ENCODE results near the gene GMDS.

GMDS gene

DNA sequence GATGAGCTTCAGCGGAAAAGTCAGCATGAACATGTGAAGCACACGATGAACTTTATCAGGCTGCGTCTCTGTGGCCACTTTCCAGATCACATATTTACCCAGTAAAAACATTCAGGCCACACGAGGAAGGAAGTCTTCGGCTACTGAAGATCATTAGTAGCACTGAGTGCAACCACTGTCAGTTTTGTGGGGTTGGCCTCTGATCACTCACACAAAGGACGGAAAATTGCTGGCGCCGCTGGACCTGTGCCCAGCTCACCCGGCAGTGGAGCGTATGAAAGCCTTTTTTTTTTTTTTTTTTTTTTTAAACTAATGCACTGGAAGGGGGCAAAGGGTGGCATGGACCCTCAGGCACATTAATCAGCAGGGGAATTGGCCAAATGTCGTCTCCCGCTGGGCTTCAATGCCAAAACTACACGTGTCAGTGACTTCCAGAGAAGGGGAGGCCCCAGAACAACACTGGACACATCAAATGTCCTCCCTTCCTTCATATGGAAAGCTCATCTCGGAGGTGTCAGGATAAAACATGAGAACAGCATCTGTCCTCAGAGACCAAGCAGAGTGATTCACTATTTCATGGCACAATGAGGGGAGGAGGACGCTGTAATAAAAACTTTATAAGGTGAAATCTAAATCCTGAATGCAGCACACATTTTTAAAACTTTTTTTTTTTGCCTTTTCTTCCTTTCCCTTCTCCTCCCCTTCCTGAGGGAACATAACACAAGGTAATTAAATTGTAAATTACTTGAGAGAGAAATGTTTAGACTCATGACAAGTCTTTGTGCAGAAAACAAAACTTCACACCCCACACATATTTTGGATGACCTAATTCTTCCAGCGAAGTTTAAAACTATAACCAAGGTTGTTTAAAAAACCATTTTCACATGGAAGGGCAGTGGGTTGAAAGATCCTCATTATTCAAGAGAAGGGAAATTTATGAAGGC, 412.3 kb downstream of the GMDS start:
- DNase-seq (ENCODE audit: low spot score) = peak; percentile 7

DNA sequence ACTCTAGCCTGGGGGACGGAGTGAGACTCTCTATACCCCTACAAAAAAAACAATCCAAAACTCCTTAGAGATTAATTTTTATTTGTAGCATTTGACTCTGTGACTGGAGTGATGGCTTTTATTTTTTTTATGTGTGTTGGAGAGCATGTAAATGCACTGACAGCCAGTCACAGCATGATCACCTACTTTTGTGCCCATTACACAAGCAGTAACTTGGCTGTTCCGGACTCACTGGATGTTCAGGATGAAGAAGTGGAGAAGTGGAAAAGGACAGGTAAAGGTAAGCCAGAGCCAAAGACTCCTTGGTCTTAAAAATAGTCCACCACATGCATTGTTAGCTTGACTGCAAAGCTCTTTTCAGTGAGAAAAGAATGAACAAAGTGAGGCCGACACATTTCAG, 413.0 kb downstream of the GMDS start:
- no peak for DNase-seq (ENCODE audit: low spot score)

DNA sequence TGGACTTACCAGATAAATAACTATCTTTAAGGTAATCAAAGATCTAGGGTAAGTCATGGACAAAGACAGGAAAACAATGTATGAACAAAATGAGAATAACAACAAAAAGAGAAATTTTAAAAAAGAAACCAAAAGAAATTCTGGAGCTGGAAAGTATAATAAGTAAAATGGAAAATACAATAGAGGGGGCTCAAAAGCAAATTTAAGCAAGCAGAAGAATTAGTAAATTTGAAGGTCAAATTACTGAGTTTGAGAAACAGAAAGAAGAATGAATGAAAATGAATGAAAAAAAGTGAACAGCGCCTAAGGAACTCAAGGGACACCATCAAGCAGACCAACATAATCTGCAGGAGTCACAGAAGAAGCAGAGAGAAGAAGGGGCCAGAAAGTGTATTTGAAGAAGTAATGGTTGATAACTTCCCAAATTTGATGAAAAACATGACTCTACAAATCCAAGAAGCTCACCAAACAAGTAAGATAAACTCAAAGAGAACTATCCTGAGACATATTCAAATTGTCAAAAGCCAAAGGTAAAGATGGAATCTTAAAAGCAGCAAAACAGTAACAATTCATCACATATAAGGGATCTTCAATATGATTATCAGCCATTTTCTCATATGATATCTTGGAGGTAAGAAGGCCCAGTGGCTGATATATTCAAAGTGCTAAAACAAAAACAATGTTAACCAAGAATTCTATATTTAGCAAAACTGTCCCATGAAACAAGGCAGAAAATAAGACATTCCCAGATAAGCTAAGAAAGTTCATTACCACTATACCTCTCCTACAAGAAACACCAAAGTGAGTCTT, 417.2 kb downstream of the GMDS start:
- DNase-seq (ENCODE audit: low spot score) = no peak

DNA sequence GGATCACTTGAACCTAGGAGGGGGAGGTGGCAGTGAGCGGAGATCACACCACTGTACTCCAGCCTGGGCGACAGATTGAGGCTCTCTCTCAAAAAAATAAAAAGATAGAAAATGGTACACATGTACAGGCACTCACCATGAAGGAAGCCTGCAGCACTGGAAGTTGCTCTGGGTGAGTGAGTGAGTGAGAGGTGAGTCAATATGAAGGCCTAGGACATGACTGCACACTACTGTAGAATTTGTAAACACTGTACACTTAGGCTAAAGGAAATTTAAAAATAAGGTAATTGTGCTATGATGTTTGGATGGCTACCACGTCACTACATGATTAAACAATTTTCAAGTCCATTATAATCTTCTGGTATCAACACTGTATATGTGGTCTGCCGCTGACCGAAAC, 419.5 kb downstream of the GMDS start:
- DNase-seq (ENCODE audit: low spot score) = no peak

DNA sequence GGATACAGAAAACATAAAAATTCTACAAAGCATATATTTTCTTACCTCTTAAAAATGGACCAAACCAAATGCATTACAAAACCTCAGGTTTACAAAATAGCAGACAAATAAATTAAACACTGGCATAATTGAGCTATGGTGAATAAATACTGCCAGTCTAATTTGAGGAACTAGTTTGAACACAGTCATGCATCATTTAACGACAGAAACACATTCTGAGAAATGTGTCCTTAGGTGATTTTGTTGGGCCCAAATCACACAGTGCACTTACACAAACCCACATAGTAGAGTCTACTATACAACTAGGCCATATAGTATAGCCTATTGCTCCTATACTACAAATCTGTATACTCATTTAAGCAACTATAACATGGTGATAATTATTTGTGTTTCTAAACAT, 420.1 kb downstream of the GMDS start:
- DNase-seq (ENCODE audit: low spot score) = no peak

DNA sequence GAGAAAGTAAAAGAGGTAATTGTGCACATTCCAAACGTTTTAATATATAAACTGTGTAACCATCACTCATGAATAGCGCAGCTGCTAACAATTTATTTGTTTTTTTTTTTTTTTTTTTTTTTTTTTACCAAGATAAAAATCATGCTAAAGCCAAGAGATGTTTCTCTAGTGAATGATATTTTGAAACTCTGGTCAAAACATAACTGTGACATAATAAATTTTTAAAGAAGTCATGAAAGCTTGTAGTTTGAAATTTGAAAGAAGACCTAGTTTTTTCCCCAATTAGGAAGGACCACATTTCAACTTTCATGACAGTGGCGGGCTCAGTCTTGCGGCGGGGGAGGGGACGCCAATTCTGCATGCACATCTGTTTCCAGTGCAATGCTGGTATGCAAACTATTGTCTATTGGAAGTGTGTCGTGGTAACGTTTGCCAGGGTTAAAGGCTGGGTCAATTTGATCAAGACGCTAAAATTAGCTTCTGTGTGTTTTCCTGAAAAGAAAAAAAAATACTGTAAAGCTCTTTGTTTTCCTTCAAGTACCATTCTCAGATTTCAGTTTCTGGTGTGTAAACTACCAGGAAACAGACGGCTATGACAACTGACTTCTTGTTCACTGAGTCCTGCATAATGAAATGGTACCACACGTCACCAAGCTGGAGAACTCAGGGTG, 423.8 kb downstream of the GMDS start:
- DNase-seq (ENCODE audit: low spot score) = no peak

DNA sequence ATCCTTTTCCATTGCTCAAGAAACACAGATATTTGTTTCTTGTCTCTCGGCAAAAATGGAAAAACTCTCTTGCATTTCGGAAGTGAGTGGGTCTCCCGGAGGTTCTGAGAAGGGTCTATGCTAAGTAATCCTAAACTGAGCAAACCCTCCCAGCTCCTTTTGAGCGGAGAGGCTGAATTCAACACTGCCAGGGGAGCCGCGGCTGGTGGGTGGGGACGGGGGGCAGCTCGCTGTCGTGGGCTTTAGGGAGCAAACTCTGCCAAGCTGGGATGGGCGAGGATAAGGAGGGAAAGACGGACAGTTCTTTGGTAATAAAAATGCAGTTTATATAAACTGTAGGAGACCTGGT, 424.3 kb downstream of the GMDS start:
- DNase-seq (ENCODE audit: low spot score) = no peak

DNA sequence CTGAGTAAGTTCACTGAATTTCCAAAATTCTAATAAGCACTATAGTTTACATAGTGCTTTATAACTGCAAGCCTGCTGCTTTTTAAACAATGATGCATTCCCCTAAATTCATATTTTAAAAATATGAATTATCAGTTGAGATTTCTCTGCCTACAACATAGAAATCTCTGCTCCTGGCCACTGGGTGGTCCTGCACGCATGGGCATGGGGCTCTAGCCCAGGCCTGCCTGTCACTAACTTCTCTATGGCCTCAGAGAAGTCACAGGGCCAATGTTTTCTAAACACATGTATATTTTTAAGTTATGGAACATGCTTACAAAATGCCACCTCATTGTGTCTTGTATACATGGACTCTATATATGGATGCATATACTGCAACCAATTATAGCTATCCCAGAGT, 424.7 kb downstream of the GMDS start:
- no peak for DNase-seq (ENCODE audit: low spot score)

DNA sequence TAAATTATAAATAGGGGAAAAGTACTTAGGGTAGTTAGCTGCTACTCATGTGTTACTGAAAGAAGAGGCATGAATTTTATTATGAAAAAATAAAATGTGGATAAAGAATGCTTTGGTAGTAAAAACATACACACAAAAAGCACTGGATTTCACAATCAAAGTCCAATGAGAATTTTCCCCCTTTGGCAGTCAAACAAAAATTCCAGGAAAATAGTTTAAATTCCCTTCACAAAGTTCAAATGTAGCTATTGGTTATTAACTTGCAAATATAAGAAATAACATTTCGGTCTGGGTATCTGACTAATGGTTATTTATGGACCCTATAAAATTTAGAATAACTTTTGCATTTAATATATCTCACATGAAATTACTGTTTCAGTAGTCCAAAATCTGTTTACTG, 425.2 kb downstream of the GMDS start:
- DNase-seq (ENCODE audit: low spot score) = no peak

DNA sequence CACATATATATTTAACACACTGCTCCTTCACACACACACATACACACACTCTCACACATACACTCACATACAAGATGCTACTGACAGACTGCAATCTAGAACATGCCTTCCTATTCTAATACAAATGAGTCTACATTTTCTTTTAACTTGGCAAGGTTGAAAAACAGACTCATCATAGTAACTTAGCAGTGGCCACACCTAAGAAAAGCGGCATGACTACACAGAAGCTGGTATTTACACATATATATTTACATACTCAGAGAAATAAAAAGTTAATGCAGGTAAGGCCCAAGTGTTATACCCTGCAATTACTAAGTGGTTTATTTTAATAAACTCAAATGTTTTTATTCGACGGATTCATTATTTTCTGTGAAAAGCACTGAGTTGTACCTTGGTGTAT, 426.4 kb downstream of the GMDS start:
- DNase-seq (ENCODE audit: low spot score) = no peak

DNA sequence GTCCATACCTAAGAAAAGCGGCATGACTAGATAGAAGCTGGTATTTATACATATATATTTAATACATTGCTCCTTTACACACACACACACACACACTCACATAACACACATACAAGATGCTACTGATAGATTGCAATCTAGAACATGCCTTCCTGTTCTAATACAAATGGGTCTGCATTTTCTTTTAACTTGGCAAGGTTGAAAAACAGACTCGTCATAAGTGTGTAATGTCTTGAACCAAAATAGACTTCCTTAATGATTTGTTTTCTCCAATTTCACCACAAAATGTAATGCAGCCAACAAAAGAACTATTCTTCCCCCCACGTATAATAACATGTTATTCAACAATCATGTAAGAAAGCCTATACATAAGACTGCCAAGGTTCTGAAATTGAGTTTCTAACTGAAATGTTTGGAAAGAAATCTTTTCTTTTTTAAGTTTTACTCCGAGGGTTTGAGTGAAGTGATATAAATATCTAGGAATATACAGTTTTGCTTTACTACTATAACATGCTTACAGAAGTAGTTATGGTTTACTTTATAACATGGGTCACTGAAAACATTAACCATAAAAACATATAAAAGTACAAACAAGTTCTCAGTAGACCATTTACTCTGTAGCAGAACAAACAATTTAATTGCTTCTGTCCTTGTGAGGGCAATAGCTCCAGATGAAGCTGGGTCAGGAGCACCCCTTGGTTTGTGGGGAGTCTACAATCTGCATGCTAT, 428.2 kb downstream of the GMDS start:
- DNase-seq (ENCODE audit: low spot score) = no peak

DNA sequence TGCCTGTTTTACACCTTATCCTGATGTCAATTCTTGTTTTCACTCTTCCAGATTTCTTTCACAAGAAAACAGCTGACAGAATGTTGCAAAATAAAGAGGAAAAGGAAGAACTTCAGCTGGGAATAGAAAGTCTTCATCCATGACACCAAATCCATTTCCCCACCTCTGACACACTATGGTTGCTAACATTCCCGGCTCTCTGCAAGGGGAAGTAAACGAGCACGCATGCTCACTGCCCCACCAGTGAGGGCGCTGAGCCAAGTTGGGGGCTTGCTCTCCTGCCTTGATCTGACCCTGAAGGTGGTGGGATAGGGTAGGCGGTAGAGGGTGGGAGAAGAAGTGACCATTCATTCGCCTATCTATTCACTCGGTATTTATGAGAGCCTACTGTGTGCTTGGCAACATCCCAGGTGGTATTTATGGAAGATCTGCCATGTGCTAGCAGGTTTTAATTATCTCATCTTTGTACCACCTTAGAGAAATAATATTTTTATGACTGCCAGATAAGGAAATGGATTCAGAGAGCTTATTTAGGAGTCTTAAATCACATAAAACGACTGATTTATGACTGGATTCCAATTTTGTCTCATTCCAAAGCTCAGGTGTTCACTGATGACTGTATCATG, 429.5 kb downstream of the GMDS start:
- no peak for DNase-seq (ENCODE audit: low spot score)

DNA sequence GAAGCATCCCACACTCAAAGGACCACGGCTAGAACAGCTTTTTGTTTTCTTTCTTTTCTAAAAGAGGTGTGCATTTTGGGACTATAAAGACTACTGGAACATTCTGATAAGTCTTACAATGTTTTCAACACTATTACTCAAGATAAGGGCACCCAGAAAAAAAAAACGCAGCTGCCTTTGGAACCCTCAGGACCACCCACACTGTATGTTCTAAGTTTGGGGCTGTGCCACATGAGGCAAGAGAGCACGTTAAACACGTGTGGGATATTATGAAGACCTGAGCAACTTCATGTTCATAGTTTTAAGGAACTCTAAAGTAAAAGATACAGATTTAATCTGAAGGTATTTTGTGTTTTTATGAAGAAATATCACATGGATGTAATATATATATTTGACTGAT, 431.1 kb downstream of the GMDS start:
- no peak for DNase-seq (ENCODE audit: low spot score)

DNA sequence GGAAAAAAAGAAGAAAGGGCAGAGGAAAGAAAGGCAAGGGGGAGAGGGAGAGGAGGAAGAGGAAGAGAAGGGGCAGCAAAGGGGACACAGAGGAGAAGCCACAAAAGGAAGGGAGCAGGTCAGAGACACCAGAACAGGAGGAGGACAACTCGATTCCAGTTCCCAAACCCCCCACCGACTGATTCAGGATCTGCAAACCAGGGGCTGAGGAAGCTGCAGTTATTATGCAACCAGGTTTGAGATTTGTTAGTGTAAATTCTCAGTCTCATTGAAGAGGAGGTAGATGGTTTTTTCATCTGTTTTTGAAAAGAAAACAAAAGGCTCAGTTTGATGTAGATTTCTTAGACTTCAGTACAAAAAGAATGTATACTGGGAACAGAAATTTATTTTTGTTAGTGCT, 432.9 kb downstream of the GMDS start:
- DNase-seq (ENCODE audit: low spot score) = no peak

DNA sequence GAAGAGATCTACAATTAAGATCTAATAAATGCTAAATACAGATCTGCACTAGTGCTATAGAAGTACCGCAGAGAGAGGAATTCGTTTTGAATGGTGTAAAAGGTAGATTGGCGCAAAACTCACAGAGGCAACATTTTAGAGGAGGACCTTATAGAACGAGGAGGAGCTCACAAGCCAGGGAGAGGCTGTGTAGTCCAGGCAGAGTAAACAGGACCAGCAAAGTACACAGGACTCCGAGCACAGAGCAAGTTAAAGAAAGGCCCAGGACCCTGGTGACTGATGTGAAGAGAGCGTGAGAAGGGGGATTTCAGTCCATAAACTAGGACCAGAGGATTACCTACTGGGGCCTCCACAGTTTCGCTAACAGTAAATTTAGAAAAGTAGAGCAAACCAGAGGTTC, 433.4 kb downstream of the GMDS start:
- DNase-seq (ENCODE audit: low spot score) = no peak

DNA sequence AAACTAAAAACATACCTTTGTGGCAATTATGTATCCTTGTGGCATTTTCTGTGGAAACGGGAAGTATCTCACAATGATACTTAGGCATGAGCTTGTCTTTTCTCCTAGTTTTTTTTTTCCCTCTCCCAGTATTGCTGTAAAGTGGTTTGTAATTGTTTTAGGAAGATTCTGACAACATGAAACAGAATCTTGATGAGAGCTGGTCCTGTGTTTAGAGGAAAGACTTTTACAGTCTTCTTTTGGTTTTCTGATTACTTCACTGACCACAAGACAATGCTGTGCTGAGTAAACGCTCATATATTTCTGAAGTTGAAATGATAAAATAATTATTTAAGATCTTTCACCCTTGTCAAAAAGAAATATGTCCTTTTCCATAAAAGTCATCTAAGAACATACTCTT, 434.5 kb downstream of the GMDS start:
- no peak for DNase-seq (ENCODE audit: low spot score)

DNA sequence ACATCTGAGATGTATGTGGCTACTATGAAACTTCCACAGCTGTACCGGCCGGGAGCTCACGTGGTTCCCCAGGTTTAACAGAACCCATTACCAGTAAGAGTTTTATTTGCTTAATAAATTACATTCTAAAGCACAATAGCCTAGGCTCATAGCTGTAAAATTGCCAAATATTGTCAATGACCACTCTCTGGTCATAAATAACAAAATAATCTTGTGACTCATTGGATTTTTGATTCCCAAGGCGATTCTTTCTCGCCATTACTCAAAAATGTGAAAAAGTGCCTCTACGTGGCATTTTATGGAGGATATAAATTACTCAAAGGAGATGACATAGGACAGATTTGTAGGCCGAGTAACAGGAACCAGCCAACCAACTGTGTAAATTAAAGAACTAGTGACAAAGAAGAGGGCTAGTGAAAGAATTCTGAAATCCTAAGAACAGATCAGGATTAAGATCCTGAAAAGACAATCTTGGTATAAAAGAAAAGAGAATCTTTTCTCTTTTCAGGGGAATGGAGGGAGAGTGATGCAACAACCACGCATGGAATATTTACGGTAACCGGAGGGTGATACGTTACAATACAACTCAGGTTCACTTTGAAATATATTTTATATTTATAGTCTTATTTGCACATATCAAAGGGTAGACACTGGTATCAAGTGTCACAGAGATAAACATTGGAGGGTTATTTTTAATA, 436.0 kb downstream of the GMDS start:
- no peak for DNase-seq (ENCODE audit: low spot score)

DNA sequence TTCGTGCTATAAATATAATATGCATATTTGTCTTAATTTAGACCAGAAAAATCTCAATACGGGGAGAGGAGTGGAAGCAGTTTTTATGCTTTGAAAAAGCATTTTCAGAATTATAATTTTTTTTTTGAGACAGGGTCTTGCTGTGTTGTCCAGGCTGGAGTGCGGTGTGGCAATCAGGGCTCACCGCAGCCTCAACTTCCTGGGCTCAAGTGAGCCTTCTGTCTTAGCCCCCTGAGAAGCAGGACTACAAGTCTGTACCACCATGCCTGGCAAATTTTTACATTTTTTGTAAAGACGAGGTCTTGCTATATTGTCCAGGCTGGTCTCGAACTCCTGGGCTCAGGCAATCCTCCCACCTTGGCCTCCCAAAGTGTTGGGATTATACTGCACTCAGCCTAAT, 438.5 kb downstream of the GMDS start:
- no peak for DNase-seq (ENCODE audit: low spot score)

DNA sequence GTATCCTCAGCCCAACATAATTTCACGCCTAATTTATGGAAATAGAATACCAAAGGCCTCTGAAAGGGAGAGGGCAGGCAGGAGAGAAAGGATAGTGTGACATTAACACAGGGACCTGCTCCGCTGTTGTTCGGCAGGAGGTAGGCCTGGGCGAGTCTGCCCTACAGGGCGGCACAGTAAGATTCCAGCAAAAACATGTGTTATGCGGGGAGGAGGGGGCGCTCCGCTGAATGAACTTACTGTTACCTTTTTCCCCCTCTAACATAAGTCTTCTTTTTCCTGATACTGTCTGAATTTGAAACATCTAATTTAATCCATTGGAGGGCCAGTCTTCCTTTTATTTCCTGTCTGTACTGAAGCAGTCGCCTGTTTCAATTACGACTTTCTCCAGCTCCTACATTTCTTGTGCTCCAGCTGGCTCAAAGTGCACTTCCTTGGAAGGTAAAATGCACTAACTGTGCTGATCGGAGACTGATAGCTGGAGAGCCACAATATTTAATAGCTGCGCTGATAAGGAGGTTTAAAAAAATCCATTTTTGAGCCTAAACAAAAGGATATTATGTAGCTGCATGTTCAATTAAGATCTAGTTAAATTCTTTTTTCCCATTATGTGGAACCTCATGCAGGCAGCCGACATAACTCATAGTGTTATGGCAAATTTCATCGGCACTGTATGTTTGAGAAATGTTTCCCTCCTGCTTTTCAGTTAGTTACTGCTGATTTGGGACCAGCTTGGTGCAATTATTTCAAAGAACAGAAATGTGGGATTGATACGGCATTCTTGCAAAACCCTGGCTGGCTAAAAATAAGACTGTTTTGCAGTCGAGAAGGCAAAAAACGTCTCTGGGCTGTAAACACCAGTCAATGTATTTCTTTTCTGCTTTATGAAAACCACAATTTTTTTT, 442.7 kb downstream of the GMDS start:
- DNase-seq (ENCODE audit: low spot score) = no peak

DNA sequence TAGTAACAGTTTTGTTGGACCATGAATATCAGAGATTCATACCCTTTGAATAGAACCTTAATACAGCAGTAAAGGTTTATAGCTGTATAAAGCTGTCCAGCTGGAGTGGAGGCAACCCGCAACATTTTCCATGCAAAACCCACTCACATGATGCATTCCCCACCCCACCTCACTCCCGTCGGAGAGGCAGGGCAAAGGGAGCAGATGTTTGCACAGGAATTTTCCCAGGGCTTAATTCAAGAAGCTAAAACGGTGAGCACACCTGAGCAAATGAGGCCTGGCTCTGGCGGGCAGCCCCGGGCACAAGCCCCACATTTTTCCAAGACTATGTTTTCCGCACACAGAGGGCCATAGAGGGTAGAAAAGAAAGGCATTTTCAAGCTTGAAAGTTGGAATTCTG, 444.0 kb downstream of the GMDS start:
- no peak for DNase-seq (ENCODE audit: low spot score)

Measured in Ammon's horn (tissue), 1 donor.